ENCODE data around the gene UNKL. TPM values are rescaled to one million over a fixed set of nuclear protein-coding genes. Genes with fewer than 3 reads are reported as not detected.

The UNKL gene
- total RNA-seq, 1 donor from 2014 or later, result 31.5 TPM

- no peaks in the 10 kb centered on the region for H3K36me3 Mint-ChIP-seq (ENCODE audit: insufficient read depth)
- DNase-seq (ENCODE audit: low spot score, unreplicated experiment), result no peak
- no peaks in the 10 kb centered on the region for H3K9me3 Mint-ChIP-seq (ENCODE audit: low read depth)
- TF ChIP-seq CTCF (IDR thresholded peaks at IDR 0.05; ENCODE audit: unreplicated experiment), result no peak
- H3K4me1 Mint-ChIP-seq (ENCODE audit: low read depth), result peaks cover 9% of the 10 kb centered on the region
- H3K4me3 Mint-ChIP-seq (ENCODE audit: low read depth), result peak overlapping the region; percentile 76
- H3K27ac Mint-ChIP-seq, result no peak overlapping the region
- H3K27me3 Mint-ChIP-seq, result no peaks in the 10 kb centered on the region
Measured at GRCh38 chr16:1349951-1350350, 64.6 kb downstream of the UNKL start.

DNA sequence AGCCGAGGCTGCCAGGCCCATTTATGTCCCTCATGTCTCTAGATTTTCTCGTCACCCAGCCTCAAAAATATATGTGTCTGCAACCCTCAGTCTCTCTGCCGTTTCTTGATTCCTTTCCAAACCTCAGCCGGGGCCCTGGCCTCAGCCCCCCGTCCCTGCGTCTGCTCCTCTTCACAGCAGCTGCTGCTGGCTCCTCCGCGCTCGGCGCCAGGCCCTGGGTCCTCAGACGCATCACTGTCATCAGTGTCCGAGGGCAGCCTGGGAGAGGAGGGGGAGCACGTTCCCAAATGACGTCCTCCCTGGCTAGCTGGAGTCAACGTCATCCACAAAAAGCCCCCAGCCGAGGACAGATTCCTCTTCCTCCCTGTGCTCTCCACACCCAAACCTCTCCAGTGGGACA, 65.2 kb downstream of the UNKL start:
- Mint-ChIP-seq H3K9me3 (ENCODE audit: low read depth) (no peaks in the 10 kb centered on the region), H3K27ac (no peak overlapping the region), H3K4me3 (ENCODE audit: low read depth) (peak overlapping the region; percentile 26), H3K4me1 (ENCODE audit: low read depth) (peaks cover 9% of the 10 kb centered on the region), H3K36me3 (ENCODE audit: insufficient read depth) (no peaks in the 10 kb centered on the region), H3K27me3 (no peaks in the 10 kb centered on the region)
- TF ChIP-seq CTCF (IDR thresholded peaks at IDR 0.05; ENCODE audit: unreplicated experiment), result no peak
- no peak for DNase-seq (ENCODE audit: low spot score, unreplicated experiment)

- Mint-ChIP-seq H3K4me1 (ENCODE audit: low read depth) (peaks cover 9% of the 10 kb centered on the region), H3K36me3 (ENCODE audit: insufficient read depth) (no peaks in the 10 kb centered on the region), H3K9me3 (ENCODE audit: low read depth) (no peaks in the 10 kb centered on the region), H3K27ac (no peak overlapping the region), H3K4me3 (ENCODE audit: low read depth) (peak overlapping the region; percentile 26), H3K27me3 (no peaks in the 10 kb centered on the region)
- no peak for TF ChIP-seq CTCF (IDR thresholded peaks at IDR 0.05; ENCODE audit: unreplicated experiment)
- no peak for DNase-seq (ENCODE audit: low spot score, unreplicated experiment)
Measured at GRCh38 chr16:1348926-1349325, 65.6 kb downstream of the UNKL start.

DNA sequence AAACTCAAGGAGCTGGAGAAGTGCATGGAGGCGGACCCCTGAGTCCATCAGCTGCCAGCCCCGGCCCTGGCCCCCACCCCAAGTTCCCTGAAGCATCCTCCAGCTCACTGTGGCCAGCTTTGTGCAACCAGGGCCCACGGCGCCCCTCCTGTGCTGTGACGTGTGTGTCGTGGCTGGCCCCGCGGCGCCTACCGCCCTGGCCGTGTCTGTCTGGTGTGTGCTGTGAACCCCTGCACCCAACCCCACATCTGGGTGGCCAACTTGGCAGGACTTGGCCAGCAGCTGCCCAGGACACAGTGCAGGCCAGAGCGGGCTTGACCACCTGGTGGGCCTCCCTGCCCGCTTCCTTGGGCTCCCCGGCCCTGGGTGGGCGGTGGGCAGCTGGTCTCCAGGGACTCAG, 66.1 kb downstream of the UNKL start:
- TF ChIP-seq CTCF (IDR thresholded peaks at IDR 0.05; ENCODE audit: unreplicated experiment), result no peak
- H3K4me3 Mint-ChIP-seq (ENCODE audit: low read depth), result no peak overlapping the region
- H3K27ac Mint-ChIP-seq, result no peak overlapping the region
- peaks cover 10% of the 10 kb centered on the region for H3K4me1 Mint-ChIP-seq (ENCODE audit: low read depth)
- H3K9me3 Mint-ChIP-seq (ENCODE audit: low read depth), result no peaks in the 10 kb centered on the region
- H3K36me3 Mint-ChIP-seq (ENCODE audit: insufficient read depth), result no peaks in the 10 kb centered on the region
- no peak for DNase-seq (ENCODE audit: low spot score, unreplicated experiment)
- H3K27me3 Mint-ChIP-seq, result no peaks in the 10 kb centered on the region

DNA sequence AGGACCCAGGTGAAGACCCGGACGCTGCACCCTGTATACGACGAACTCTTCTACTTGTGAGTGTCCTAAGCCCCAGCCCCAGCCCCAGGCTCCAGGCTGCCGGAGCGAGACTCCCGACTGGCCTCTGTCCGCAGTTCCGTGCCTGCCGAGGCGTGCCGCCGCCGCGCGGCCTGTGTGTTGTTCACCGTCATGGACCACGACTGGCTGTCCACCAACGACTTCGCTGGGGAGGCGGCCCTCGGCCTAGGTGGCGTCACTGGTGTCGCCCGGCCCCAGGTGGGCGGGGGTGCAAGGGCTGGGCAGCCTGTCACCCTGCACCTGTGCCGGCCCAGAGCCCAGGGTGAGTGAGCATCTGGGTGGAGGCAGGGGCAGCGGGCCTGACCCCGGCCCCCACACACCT, 66.5 kb downstream of the UNKL start:
- H3K36me3 Mint-ChIP-seq (ENCODE audit: insufficient read depth), result no peaks in the 10 kb centered on the region
- H3K9me3 Mint-ChIP-seq (ENCODE audit: low read depth), result no peaks in the 10 kb centered on the region
- peaks cover 13% of the 10 kb centered on the region for H3K4me1 Mint-ChIP-seq (ENCODE audit: low read depth)
- DNase-seq (ENCODE audit: low spot score, unreplicated experiment), result no peak
- no peak for TF ChIP-seq CTCF (IDR thresholded peaks at IDR 0.05; ENCODE audit: unreplicated experiment)
- no peak overlapping the region for H3K27ac Mint-ChIP-seq
- H3K4me3 Mint-ChIP-seq (ENCODE audit: low read depth), result no peak overlapping the region
- no peaks in the 10 kb centered on the region for H3K27me3 Mint-ChIP-seq
